GM12873 (cell line): ENCODE data around the gene PCNX2.

Experiments
- TF ChIP-seq, protein P1 (sequence below): IDR thresholded peaks from 2 replicates; pipeline ENCODE4 v1.5.1; 2012; ENCODE audit warnings: low read depth, mild to moderate bottlenecking, moderate library complexity, low read length, control low read depth; ENCODE audit not compliant: insufficient read depth; ENCODE audit errors: missing control alignments

Gene PCNX2

DNA sequence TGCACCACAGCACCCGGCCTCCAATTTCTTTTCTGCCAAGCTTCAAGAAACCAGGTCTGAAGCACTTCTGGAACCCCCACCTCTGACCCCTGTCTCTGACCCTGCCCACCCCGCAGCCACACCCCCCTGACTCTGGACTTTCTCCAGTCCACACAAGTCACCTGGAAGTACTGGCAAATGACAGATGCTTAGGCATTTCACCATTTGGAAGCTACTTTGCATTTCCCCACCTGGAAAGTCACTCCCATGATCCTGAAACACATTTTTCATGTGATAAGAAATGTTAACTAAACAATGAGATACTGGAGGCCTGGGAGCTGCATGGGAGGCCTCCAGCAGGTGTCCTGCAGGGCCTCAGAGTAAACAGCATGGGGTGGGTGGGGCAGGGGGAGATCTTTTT lies 299.4 kb downstream of the PCNX2 start:
- TF ChIP-seq, protein P1, sequence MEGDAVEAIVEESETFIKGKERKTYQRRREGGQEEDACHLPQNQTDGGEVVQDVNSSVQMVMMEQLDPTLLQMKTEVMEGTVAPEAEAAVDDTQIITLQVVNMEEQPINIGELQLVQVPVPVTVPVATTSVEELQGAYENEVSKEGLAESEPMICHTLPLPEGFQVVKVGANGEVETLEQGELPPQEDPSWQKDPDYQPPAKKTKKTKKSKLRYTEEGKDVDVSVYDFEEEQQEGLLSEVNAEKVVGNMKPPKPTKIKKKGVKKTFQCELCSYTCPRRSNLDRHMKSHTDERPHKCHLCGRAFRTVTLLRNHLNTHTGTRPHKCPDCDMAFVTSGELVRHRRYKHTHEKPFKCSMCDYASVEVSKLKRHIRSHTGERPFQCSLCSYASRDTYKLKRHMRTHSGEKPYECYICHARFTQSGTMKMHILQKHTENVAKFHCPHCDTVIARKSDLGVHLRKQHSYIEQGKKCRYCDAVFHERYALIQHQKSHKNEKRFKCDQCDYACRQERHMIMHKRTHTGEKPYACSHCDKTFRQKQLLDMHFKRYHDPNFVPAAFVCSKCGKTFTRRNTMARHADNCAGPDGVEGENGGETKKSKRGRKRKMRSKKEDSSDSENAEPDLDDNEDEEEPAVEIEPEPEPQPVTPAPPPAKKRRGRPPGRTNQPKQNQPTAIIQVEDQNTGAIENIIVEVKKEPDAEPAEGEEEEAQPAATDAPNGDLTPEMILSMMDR: no peak

DNA sequence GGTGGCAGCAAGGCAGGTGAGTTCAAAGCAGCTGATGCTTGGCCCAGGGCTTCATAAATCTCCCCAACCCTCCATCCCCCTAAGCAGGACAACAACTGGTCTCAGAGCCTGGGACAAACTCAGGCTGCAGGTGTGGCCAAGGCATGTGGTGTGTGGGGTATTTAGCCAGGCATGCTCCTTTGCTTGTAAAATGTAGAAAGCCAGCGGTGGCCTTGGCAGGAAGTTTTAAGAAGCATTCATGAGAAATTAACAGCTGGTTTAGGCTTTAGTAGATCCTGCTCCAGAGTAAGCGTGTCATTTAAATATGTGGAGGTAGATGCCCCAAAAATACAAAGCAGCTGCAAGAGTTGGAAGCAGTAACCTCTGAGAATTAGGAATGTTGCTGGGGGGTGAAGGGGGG lies 300.3 kb downstream of the PCNX2 start:
- TF ChIP-seq, protein P1: no peak

DNA sequence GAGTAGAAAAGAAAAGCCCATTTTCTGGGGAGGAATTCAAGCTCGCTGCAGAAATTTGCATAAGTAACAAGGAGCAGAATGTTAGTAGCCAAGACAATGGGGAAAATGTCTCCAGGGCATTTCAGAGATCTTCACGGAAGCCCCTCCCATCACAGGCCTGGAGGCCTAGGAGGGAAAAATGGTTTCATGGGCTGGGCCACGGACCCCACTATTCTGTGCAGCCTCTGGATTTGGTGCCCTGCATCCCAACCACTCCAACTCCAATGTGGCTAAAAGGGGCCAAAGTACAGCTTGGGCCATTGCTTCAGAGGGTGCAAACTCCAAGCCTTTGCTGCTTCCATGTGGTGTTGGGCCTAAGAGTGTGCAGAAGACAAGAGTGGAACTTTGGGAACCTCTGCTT lies 302.0 kb downstream of the PCNX2 start:
- TF ChIP-seq, protein P1: no peak

DNA sequence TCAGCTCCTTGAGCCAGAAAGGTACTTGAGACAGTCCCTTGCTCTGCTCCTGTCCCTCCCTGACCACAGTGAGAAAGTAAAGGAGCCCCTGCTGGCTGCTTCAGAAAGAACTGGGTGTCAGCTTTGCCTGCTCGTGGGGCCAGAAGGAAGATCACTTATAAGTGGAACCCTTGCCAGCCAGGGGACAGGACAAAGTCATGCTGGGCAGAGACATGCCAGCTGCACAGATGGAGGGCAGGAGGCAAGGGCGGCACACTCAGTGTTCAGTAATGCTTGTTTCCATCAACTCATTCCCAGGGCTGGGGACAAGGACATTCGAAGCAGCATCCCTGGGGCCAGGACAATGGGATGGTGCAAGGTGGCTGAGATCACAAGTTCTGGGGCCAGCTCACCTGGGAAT lies 303.3 kb downstream of the PCNX2 start:
- TF ChIP-seq, protein P1: no peak

DNA sequence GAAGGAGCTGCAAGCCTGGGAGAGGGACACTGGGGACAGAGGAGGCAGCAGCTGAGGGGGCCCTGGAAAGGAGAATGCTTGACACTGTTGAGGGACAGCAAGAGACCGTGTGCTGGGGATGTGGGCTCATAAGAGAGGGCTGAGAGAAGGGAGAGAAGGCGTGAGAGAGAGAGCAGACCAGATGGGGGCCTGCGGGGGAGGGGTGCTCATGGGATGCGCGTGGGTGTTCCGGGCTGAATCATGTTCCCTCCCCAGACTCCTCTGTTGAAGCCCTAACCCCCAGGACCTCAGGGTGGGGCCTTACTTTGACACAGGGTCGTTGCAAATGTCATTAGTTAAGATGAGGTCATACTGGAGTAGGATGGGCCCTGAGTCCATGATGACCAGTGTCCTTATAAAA lies 304.3 kb downstream of the PCNX2 start:
- TF ChIP-seq, protein P1: no peak

DNA sequence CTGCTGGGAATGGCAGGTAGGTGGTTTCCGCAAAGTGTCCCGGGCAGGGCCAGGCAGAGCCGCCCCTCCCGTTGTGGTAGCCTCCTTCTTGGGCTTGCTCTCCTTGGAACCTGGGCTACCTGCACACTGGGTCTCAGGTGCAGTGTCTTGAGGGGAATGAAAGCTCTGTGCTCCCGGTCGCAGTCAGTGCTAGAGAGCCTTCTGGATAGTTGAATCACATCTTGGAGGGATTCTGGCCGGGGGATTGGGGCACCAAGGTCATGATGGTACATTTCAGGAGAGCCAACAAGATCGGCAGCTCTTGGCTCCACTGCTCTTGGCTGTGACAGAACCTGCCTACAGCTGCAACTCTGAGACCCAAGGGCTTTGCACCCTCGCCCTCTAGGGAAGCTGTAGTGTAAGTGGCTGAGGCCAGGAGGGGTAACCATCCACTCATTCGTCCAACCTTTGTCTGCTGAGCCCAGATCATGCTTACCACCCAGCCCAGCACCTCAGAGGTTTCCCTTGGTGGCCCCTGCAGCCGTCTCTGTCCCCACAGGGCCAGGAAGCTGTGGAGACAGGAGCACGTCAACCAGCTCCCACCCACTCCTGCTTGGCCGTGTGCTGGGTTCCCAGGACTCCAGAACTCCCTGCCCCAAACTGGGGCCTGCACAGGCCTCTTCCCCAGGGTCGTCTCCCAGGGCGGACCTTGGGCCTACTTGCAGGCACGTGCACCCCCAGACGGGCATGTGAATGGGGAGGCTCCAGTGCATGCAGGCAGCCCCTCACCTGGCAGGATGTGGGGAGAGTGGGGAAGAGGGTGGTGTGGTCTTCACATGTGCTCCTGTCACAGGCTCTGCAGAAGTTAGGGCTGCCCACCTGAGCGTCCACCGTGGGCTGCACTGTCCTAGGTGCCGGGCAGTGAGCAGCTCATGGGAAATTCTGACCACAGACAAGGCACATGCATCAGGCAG lies 305.1 kb downstream of the PCNX2 start:
- TF ChIP-seq, protein P1: no peak

DNA sequence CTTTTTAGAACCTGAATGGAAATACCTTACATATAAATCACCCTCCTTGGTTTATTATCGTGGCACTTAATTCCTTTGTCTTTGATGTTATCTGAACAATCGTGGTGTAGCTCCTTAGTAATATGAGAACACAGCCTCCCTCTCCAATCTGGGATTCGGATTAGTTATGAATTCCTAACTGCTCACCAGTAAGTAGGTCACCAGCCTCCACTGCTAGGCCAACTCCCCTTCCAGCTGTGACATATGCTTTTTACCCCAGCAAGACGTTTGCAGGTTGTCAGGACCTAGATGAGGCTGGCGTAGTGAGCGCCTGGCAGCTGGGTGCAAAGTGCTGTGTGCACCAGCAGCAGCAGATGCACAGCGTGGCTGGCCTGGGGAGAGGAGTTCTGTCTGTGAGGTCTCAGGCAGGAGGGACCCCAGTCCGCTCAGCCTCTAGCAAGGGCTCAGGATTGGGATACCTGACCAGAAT lies 306.9 kb downstream of the PCNX2 start:
- TF ChIP-seq, protein P1: no peak
